Mucosa of stomach (tissue), 1 donor: ENCODE measurements around the gene ZNF740.

Experiments
- H3K27me3 ChIP-seq: one replicate; pipeline ENCODE4 v1.7.0; 2013; ENCODE audit warnings: mild to moderate bottlenecking, low read length; ENCODE audit not compliant: control insufficient read depth, insufficient read depth
- H3K36me3 ChIP-seq: one replicate; pipeline ENCODE4 v1.7.0; 2013; ENCODE audit warnings: low read length; ENCODE audit not compliant: control insufficient read depth, insufficient read depth
- H3K4me1 ChIP-seq: one replicate; pipeline ENCODE4 v1.7.0; 2013; ENCODE audit warnings: mild to moderate bottlenecking, low read length; ENCODE audit not compliant: control insufficient read depth, insufficient read depth
- H3K4me3 ChIP-seq: one replicate; pipeline ENCODE4 v1.7.0; 2013; ENCODE audit warnings: low read length
- H3K9ac ChIP-seq: one replicate; pipeline ENCODE4 v1.7.0; 2013; ENCODE audit warnings: mild to moderate bottlenecking, low read length, moderate library complexity
- H3K9me3 ChIP-seq: one replicate; pipeline ENCODE4 v1.7.0; 2013; ENCODE audit warnings: mild to moderate bottlenecking, low read length, moderate library complexity; ENCODE audit not compliant: control insufficient read depth
- donor health status: Pancreatic carcinoma.

Gene ZNF740

DNA sequence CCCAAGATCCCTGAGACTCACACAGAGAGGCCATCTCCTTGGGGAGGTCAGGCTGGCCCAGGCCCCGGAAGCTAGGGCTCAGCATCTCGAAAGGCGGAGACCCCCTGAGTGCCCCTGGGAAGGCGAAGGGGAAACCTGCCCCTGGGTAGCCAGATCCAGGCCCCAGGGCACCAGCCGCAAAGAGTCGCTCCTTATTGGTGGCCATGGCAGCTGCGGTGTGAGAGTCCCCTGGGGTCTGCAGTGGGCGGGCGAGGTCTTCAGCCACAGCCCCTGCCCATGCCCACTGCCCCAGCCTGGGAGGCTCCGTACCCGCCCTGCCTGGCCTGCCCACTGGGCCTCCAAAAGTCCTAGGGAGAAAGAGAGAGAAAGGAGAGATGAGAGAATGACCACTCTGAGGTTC is 46.8 kb downstream of the ZNF740 start:
- no peak overlapping the region for H3K4me3 ChIP-seq
- no peaks in the 10 kb centered on the region for H3K9me3 ChIP-seq
- no peak overlapping the region for H3K9ac ChIP-seq
- peaks cover 5% of the 10 kb centered on the region for H3K36me3 ChIP-seq
- no peaks in the 10 kb centered on the region for H3K27me3 ChIP-seq
- H3K4me1 ChIP-seq, result peaks cover 69% of the 10 kb centered on the region

DNA sequence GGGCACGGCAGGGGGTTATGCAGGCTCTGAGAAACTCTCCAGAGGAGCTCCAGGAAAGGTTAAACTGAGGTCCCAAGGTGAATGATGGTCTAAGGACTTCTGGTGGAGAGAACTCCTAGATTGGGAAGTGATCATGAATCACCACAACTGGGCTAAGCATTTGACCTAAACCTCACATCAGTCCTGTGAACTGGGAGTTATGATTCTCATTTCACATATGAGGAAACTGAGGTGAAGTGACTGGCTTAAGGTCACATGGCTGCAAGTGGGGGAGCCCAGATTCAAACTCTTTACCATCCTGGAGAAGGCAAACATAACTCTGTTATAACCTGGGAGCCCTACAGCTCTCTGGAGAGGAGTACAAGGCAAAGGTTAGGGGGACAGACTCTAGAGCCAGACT is 47.3 kb downstream of the ZNF740 start:
- peaks cover 69% of the 10 kb centered on the region for H3K4me1 ChIP-seq

GRCh38 chr12:53229454-53229853 is 48.9 kb downstream of the ZNF740 start:
- H3K36me3 ChIP-seq, result peaks cover 5% of the 10 kb centered on the region
- H3K4me1 ChIP-seq, result peaks cover 69% of the 10 kb centered on the region
- H3K9me3 ChIP-seq, result no peaks in the 10 kb centered on the region
- no peak overlapping the region for H3K4me3 ChIP-seq
- H3K27me3 ChIP-seq, result no peaks in the 10 kb centered on the region
- H3K9ac ChIP-seq, result peak overlapping the region; percentile 48

More for the DNA sequence above, 47.3 kb downstream of the ZNF740 start:
- Histone ChIP-seq H3K4me3 (no peak overlapping the region), H3K36me3 (peaks cover 5% of the 10 kb centered on the region), H3K9ac (no peak overlapping the region), H3K27me3 (no peaks in the 10 kb centered on the region), H3K9me3 (no peaks in the 10 kb centered on the region)

DNA sequence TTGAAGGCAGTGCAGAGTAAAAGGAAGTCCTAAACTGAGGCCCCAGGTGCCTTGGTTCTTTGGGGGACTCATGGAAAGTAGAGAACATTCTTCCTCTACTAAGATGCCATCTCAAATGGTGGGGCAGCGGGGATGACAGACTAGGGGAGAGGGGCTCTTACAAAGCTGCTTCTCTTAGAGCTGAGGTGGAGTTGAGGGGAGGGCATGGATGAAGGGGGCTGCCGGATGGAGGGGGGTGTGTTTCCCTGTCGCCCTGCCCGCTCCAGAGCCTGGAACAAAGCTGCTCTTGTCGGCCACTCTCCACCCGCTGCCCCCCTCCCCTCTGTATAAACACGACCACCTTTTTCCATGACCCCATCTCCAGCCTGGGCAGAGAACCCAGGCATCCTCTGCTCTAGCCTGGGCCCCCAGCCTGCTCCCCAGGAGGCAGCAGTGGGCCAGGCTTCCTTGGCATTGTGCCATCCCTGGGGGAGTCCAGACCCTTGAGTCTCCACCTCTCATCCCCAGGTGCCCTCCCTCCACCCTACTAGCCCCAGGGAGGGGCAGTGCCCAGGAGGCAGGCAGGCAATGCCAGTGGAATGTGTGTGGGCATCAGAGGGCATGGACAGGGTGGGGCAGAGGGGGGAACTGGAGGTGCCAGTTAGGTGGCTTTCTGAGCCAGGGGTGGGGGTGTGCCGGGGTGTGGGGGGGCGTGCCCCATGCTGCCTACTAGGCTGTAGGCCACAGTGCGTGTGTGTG is 49.8 kb downstream of the ZNF740 start:
- Histone ChIP-seq H3K9ac (peak overlapping the region; percentile 48), H3K4me3 (peak overlapping the region; percentile 67), H3K4me1 (peaks cover 60% of the 10 kb centered on the region), H3K27me3 (no peaks in the 10 kb centered on the region), H3K9me3 (no peaks in the 10 kb centered on the region), H3K36me3 (peaks cover 5% of the 10 kb centered on the region)

- peaks cover 57% of the 10 kb centered on the region for H3K4me1 ChIP-seq
- H3K27me3 ChIP-seq, result no peaks in the 10 kb centered on the region
- peaks cover 5% of the 10 kb centered on the region for H3K36me3 ChIP-seq
- no peaks in the 10 kb centered on the region for H3K9me3 ChIP-seq
- H3K9ac ChIP-seq, result peak overlapping the region; percentile 72
- H3K4me3 ChIP-seq, result peak overlapping the region; percentile 67
Observed at GRCh38 chr12:53231671-53231920, 51.1 kb downstream of the ZNF740 start.

- Histone ChIP-seq H3K4me3 (peak within 1 kb of the TSS; percentile 67), H3K9me3 (no peaks in the 10 kb centered on the region), H3K9ac (peak within 1 kb of the TSS; percentile 72), H3K27me3 (no peaks in the 10 kb centered on the region), H3K36me3 (peaks cover 5% of the 10 kb centered on the region), H3K4me1 (peaks cover 60% of the 10 kb centered on the region)
Observed at GRCh38 chr12:53231921-53232645, 51.6 kb downstream of the ZNF740 start, which contains the start of gene RARG. RARG (minus strand) TSS chr12:53232209; CDS start chr12:53227545, 4,664 bp downstream.

GRCh38 chr12:53232646-53233461 is 52.3 kb downstream of the ZNF740 start:
- peak overlapping the region; percentile 45 for H3K4me3 ChIP-seq
- H3K27me3 ChIP-seq, result no peaks in the 10 kb centered on the region
- peaks cover 60% of the 10 kb centered on the region for H3K4me1 ChIP-seq
- no peaks in the 10 kb centered on the region for H3K9me3 ChIP-seq
- no peaks in the 10 kb centered on the region for H3K36me3 ChIP-seq
- peak overlapping the region; percentile 68 for H3K9ac ChIP-seq

DNA sequence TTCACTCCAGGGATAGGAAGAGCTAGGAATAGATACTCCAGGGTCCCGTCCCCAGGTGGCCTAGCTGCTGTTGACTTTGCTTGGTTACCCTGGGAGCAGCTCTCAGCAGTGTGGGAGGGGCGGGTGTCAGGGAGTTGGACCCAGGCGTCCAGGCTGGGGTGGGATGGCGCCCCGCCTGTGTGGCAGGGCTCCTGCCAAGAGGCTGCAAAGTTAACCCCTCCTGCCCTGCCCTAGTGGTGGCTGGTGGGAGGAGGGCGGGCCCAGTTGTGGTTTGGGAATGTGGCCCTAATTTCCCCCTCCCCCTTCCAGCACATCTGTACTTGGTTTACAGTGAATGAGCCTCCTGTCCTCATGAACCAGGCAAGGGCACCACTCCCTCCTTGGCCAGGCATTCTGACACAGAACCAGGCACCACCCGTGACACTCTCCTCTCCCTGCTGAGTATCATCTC is 53.2 kb downstream of the ZNF740 start:
- Histone ChIP-seq H3K27me3 (no peaks in the 10 kb centered on the region), H3K9me3 (no peaks in the 10 kb centered on the region), H3K36me3 (no peaks in the 10 kb centered on the region), H3K4me3 (no peak overlapping the region), H3K9ac (peak overlapping the region; percentile 0), H3K4me1 (peaks cover 56% of the 10 kb centered on the region)

- Histone ChIP-seq H3K27me3 (no peaks in the 10 kb centered on the region), H3K9ac (peak overlapping the region; percentile 0), H3K36me3 (no peaks in the 10 kb centered on the region), H3K9me3 (no peaks in the 10 kb centered on the region), H3K4me3 (no peak overlapping the region), H3K4me1 (peaks cover 49% of the 10 kb centered on the region)
Observed at GRCh38 chr12:53234271-53234914, 53.9 kb downstream of the ZNF740 start.

DNA sequence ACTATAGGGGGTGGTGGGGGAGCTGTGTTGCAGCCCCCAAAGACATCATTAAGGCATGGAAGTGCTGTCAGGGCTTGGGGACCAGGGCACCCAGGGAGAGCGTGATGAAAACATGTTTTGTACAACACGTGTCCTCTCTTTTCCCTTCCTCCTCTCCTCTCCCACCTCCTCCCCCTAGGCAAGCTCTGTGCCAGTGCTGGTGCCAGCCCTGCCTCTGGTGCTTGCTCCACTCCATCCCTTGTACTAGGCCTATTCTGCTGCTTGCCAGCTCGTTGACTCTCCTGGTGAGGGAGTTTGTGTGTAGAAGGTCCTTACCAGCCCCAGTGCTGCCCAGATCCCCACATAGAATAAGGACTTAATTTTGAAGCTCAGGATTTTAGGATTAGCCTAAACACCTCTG is 54.6 kb downstream of the ZNF740 start:
- Histone ChIP-seq H3K9ac (no peak overlapping the region), H3K4me1 (peaks cover 41% of the 10 kb centered on the region), H3K36me3 (no peaks in the 10 kb centered on the region), H3K9me3 (no peaks in the 10 kb centered on the region), H3K4me3 (no peak overlapping the region), H3K27me3 (no peaks in the 10 kb centered on the region)

- Histone ChIP-seq H3K27me3 (no peaks in the 10 kb centered on the region), H3K9ac (no peak overlapping the region), H3K4me3 (no peak overlapping the region), H3K4me1 (peaks cover 36% of the 10 kb centered on the region), H3K9me3 (no peaks in the 10 kb centered on the region), H3K36me3 (no peaks in the 10 kb centered on the region)
Observed at GRCh38 chr12:53235742-53236442, 55.4 kb downstream of the ZNF740 start.
